ENCODE measurements around the gene GRIP2. TPM values are rescaled to one million over a fixed set of nuclear protein-coding genes. Genes with fewer than 3 reads are reported as not detected.
A peak's percentile ranks its signal among the peaks of the same experiment; 100 is the strongest.

Gene GRIP2
- polyA plus RNA-seq, 1 donor (not counting 4 experiments of a cell fraction or from before 2014, with no cell fraction given), result 0.01 TPM

GRCh38 chr3:14467814-14468620 is 72.1 kb downstream of the GRIP2 start:
- Histone ChIP-seq H2AFZ (ENCODE audit: control insufficient read depth, low read length) (no peak overlapping the region), H3K4me3 (ENCODE audit: control insufficient read depth in 2 of 3, extremely low read depth in 1 of 3, insufficient read depth in 2 of 3, low read depth in 1 of 3, low read length in 3 of 3) (no peak overlapping the region), H3K9ac (ENCODE audit: control insufficient read depth, extremely low read depth, insufficient read depth, low read length) (no peak overlapping the region), H4K20me1 (ENCODE audit: control insufficient read depth, extremely low read depth, insufficient read depth, low read length) (no peaks in the 10 kb centered on the region), H3K4me2 (ENCODE audit: control insufficient read depth, extremely low read depth, insufficient read depth, low read depth, low read length) (no peak overlapping the region), H3K9me1 (ENCODE audit: control insufficient read depth, extremely low read depth, insufficient read depth, low read length) (no peaks in the 10 kb centered on the region), H3K27ac (ENCODE audit: control insufficient read depth, insufficient read depth, low read length) (no peak overlapping the region), H3K79me2 (ENCODE audit: control insufficient read depth, insufficient read depth, low read length) (no peaks in the 10 kb centered on the region), H3K4me1 (ENCODE audit: control insufficient read depth, extremely low read depth, insufficient read depth, low read length) (peaks cover 7% of the 10 kb centered on the region), H3K36me3 (ENCODE audit: control insufficient read depth in 2 of 2, extremely low read depth in 1 of 2, insufficient read depth in 2 of 2, low read length in 2 of 2) (peaks cover 2 to 3% of the 10 kb centered on the region in 2 experiments), H3K9me3 (ENCODE audit: control insufficient read depth, low read depth, low read length) (no peaks in the 10 kb centered on the region), H3K27me3 (ENCODE audit: control insufficient read depth, extremely low read depth, insufficient read depth, low read length) (no peaks in the 10 kb centered on the region)
- TF ChIP-seq CTCF (optimal IDR thresholded peaks at IDR 0.05 in 1 of 3, IDR thresholded peaks at IDR 0.05 in 1 of 3, conservative IDR thresholded peaks at IDR 0.05 in 1 of 3; ENCODE audit: extremely low read depth in 1 of 3, insufficient read depth in 2 of 3, low read length in 3 of 3) (peak; percentile 65 to 86 (median 83)), EZH2 (IDR thresholded peaks at IDR 0.05; ENCODE audit: low read length) (no peak)
- DNase-seq (ENCODE audit: low read depth, low spot score), result no peak
- dilution Hi-C loops (cut with MboI; ENCODE audit: extremely low pct_ligation_motif_present, low sequenced_read_pairs), result no loop called here
- FAIRE-seq, result peak; percentile 55

GRCh38 chr3:14466179-14466903 is 73.8 kb downstream of the GRIP2 start:
- no peak for FAIRE-seq
- TF ChIP-seq CTCF (optimal IDR thresholded peaks at IDR 0.05 in 1 of 3, IDR thresholded peaks at IDR 0.05 in 1 of 3, conservative IDR thresholded peaks at IDR 0.05 in 1 of 3; ENCODE audit: extremely low read depth in 1 of 3, insufficient read depth in 2 of 3, low read length in 3 of 3), result no peak
- TF ChIP-seq EZH2 (IDR thresholded peaks at IDR 0.05; ENCODE audit: low read length), result no peak
- dilution Hi-C loops (cut with MboI; ENCODE audit: extremely low pct_ligation_motif_present, low sequenced_read_pairs), result no loop called here

More at GRCh38 chr3:14466179-14466903, 73.8 kb downstream of the GRIP2 start:
- H3K4me2 ChIP-seq (ENCODE audit: control insufficient read depth, extremely low read depth, insufficient read depth, low read depth, low read length), result no peak overlapping the region
- H3K27me3 ChIP-seq (ENCODE audit: control insufficient read depth, extremely low read depth, insufficient read depth, low read length), result no peaks in the 10 kb centered on the region
- no peaks in the 10 kb centered on the region for H3K4me1 ChIP-seq (ENCODE audit: control insufficient read depth, extremely low read depth, insufficient read depth, low read length)
- H3K79me2 ChIP-seq (ENCODE audit: control insufficient read depth, insufficient read depth, low read length), result no peaks in the 10 kb centered on the region
- no peaks in the 10 kb centered on the region for H3K9me1 ChIP-seq (ENCODE audit: control insufficient read depth, extremely low read depth, insufficient read depth, low read length)
- no peak overlapping the region for H3K27ac ChIP-seq (ENCODE audit: control insufficient read depth, insufficient read depth, low read length)
- no peak overlapping the region for H3K9ac ChIP-seq (ENCODE audit: control insufficient read depth, extremely low read depth, insufficient read depth, low read length)
- H4K20me1 ChIP-seq (ENCODE audit: control insufficient read depth, extremely low read depth, insufficient read depth, low read length), result no peaks in the 10 kb centered on the region
- no peaks in the 10 kb centered on the region for H3K9me3 ChIP-seq (ENCODE audit: control insufficient read depth, low read depth, low read length)
- no peak overlapping the region for H3K4me3 ChIP-seq (ENCODE audit: control insufficient read depth in 2 of 3, extremely low read depth in 1 of 3, insufficient read depth in 2 of 3, low read depth in 1 of 3, low read length in 3 of 3)
- no peak for DNase-seq (ENCODE audit: low read depth, low spot score)
- no peak overlapping the region for H2AFZ ChIP-seq (ENCODE audit: control insufficient read depth, low read length)
- peaks cover 1 to 5% of the 10 kb centered on the region in 2 experiments for H3K36me3 ChIP-seq (ENCODE audit: control insufficient read depth in 2 of 2, extremely low read depth in 1 of 2, insufficient read depth in 2 of 2, low read length in 2 of 2)
